HL-60 (cell line): Measurements from ENCODE around the gene TMEM170A.

Experiments
- DNase-seq, 2 experiments: peaks; one replicate each; pipeline ENCODE4 v3.0.0-alpha.2; 2010 to 2020; ENCODE audit warnings: low read depth in 1 of 2, low spot score in 1 of 2
- H3K27ac ChIP-seq: fragments of 250-450 bp; sonication (Bioruptor Pico); replicated peaks from 2 replicates; pipeline ENCODE4 v1.5.1; 2020; ENCODE audit warnings: mild to moderate bottlenecking, moderate library complexity
- H3K27me3 ChIP-seq: fragments of 250-450 bp; sonication (Bioruptor Pico); 2 replicates; pipeline ENCODE4 v1.5.1; 2021; ENCODE audit warnings: mild to moderate bottlenecking, moderate library complexity; ENCODE audit not compliant: insufficient read depth, poor library complexity, severe bottlenecking
- H3K4me3 ChIP-seq: replicated peaks from 2 replicates; pipeline ENCODE4 v1.5.1; 2011; ENCODE audit warnings: mild to moderate bottlenecking, control low read depth, low read length; ENCODE audit not compliant: insufficient read depth
- GABPA ChIP-seq: IDR thresholded peaks from 2 replicates; pipeline ENCODE4 v1.6.1; 2012; ENCODE audit warnings: low read depth
- POLR2AphosphoS5 ChIP-seq: IDR thresholded peaks from 2 replicates; pipeline ENCODE4 v1.6.1; 2012; ENCODE audit warnings: low read depth
- REST ChIP-seq: IDR thresholded peaks from 2 replicates; pipeline ENCODE4 v1.6.1; 2012; ENCODE audit warnings: low read depth; ENCODE audit not compliant: insufficient replicate concordance
- SPI1 ChIP-seq: IDR thresholded peaks from 2 replicates; pipeline ENCODE4 v1.6.1; 2012; ENCODE audit warnings: low read depth, mild to moderate bottlenecking, borderline replicate concordance
- TF ChIP-seq, protein P1 (sequence below): IDR thresholded peaks from one replicate; pipeline ENCODE4 v1.5.1; 2011; ENCODE audit warnings: low read length, control low read depth, inconsistent platforms; ENCODE audit not compliant: insufficient read depth

Gene TMEM170A

DNA sequence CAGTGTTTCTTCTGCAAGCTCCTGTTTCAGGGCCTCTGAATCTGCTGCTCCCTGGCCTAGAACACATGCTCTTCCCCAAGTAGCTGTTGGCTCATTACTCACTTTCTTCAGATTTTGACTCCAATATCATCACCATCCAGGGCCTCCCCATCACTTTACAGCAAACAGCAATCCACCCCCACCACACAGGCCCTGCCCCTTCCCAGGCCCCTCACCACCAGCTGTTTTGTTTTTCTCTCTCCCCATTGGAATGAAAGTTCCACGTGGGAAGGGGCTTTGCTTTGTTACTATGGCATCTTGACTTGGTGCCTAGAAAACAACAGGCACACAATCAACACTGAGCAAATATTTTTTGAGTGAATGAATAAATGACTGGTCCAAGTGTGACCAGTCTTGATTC, 4.0 kb downstream of the TMEM170A start:
- DNase-seq, result no peak
- Histone ChIP-seq H3K27ac (no peak overlapping the region), H3K27me3 (no peaks in the 10 kb centered on the region), H3K4me3 (no peak overlapping the region)
- TF ChIP-seq, protein P1, sequence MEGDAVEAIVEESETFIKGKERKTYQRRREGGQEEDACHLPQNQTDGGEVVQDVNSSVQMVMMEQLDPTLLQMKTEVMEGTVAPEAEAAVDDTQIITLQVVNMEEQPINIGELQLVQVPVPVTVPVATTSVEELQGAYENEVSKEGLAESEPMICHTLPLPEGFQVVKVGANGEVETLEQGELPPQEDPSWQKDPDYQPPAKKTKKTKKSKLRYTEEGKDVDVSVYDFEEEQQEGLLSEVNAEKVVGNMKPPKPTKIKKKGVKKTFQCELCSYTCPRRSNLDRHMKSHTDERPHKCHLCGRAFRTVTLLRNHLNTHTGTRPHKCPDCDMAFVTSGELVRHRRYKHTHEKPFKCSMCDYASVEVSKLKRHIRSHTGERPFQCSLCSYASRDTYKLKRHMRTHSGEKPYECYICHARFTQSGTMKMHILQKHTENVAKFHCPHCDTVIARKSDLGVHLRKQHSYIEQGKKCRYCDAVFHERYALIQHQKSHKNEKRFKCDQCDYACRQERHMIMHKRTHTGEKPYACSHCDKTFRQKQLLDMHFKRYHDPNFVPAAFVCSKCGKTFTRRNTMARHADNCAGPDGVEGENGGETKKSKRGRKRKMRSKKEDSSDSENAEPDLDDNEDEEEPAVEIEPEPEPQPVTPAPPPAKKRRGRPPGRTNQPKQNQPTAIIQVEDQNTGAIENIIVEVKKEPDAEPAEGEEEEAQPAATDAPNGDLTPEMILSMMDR, result no peak
- TF ChIP-seq SPI1 (no peak), GABPA (no peak), POLR2AphosphoS5 (no peak), REST (no peak)

- H3K27me3 ChIP-seq, result no peaks in the 10 kb centered on the region
- no peak overlapping the region for H3K27ac ChIP-seq
- H3K4me3 ChIP-seq, result no peak overlapping the region
- TF ChIP-seq GABPA (no peak), REST (no peak), POLR2AphosphoS5 (no peak), SPI1 (no peak)
- TF ChIP-seq, protein P1, result no peak
- no peak for DNase-seq
Observed at GRCh38 chr16:75459691-75460090, 4.8 kb downstream of the TMEM170A start.

DNA sequence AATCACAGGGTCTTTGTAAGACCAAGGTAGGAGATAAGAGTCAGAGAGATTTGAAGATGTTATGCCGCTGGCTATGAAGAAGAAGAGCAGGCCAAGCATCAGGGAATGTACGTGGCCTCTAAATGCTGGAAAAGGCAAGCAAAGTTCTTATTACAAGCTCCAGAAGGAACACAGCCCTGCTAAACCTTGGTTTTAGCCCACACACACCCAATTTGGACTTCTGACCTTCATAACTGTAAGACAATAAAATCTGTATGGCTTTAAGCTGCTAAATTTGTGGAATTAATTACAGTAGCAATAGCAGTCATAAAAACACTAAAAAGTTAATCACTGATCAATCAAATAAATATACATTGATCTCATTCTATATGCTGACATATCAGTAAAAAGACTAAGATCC, 6.0 kb downstream of the TMEM170A start:
- no peak for DNase-seq
- Histone ChIP-seq H3K4me3 (no peak overlapping the region), H3K27ac (no peak overlapping the region), H3K27me3 (no peaks in the 10 kb centered on the region)
- TF ChIP-seq REST, result no peak
- TF ChIP-seq GABPA, result no peak
- no peak for TF ChIP-seq SPI1

- no peak for DNase-seq
- Histone ChIP-seq H3K27ac (no peak overlapping the region), H3K27me3 (no peaks in the 10 kb centered on the region), H3K4me3 (no peak overlapping the region)
- TF ChIP-seq REST, result no peak
Observed at GRCh38 chr16:75458029-75458428, 6.5 kb downstream of the TMEM170A start.
